ENCODE data around the gene PUS3.

The PUS3 gene

GRCh38 chr11:125902927-125903710, at the start of gene PUS3:
PUS3 (minus strand) TSS chr11:125903206; CDS start chr11:125896284, 6,922 bp downstream.
- peak; percentile 74 for DNase-seq

GRCh38 chr11:125952559-125952958, 49.6 kb upstream of the PUS3 start:
- DNase-seq = no peak

- DNase-seq = no peak
Observed at GRCh38 chr11:125951731-125952130, 48.7 kb upstream of the PUS3 start.

GRCh38 chr11:125950696-125951651, 48.0 kb upstream of the PUS3 start:
- no peak for DNase-seq

GRCh38 chr11:125950178-125950490, 47.1 kb upstream of the PUS3 start:
- no peak for DNase-seq

- DNase-seq = no peak
Observed at GRCh38 chr11:125949271-125950177, 46.5 kb upstream of the PUS3 start.

GRCh38 chr11:125948278-125949051, 45.5 kb upstream of the PUS3 start:
- no peak for DNase-seq

- DNase-seq = no peak
Observed at GRCh38 chr11:125947419-125948277, 44.6 kb upstream of the PUS3 start.

- no peak for DNase-seq
Observed at GRCh38 chr11:125946712-125947418, 43.9 kb upstream of the PUS3 start.

GRCh38 chr11:125945797-125946520, 43.0 kb upstream of the PUS3 start, which contains the start of gene VSIG10L2:
VSIG10L2 (plus strand) TSS chr11:125946044; CDS start chr11:125946056, 12 bp downstream.
- DNase-seq = no peak

- DNase-seq = no peak
Observed at GRCh38 chr11:125945011-125945796, 42.2 kb upstream of the PUS3 start.

- no peak for DNase-seq
Observed at GRCh38 chr11:125944350-125945010, 41.5 kb upstream of the PUS3 start.

- DNase-seq = no peak
Observed at GRCh38 chr11:125943661-125944349, 40.8 kb upstream of the PUS3 start.

- no peak for DNase-seq
Observed at GRCh38 chr11:125942771-125943428, 39.9 kb upstream of the PUS3 start.

- peak; percentile 34 for DNase-seq
Observed at GRCh38 chr11:125941619-125942611, 38.9 kb upstream of the PUS3 start.

- no peak for DNase-seq
Observed at GRCh38 chr11:125941267-125941618, 38.2 kb upstream of the PUS3 start.

Measured in NCI-H187 treated with DMSO at 0.1 percent for 48 hours (cell line).